HG03135 (cell line): Measurements from ENCODE around the gene CACNA1B.

Experiments used
- ATAC-seq: cut with Tn5 transposase; IDR thresholded peaks from one replicate; pipeline ENCODE4 v1.9.1; 2021; ENCODE audit warnings: mild to moderate bottlenecking, moderate library complexity; ENCODE audit not compliant: unreplicated experiment

The CACNA1B gene

DNA sequence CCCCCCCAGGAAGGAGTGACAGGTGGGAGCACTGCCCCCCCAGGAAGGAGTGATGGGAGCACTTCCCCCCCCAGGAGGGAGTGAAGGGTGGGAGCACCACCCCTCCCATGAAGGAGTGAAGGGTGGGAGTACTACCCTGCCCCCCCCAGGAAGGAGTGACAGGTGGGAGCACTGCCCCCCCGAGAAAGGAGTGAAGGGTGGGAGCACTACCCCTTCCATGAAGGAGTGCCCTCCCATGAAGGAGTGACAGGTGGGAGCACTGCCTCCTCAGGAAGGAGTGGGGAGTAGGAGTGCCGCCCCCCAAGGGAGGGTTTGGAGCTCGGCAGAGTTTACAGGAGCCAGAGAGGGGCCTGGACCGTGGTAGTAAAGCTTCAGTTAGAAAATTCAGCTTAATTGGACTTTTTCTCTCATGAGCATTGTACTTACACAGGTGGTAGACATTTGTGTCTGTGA lies 100.7 kb downstream of the CACNA1B start:
- no peak for ATAC-seq

DNA sequence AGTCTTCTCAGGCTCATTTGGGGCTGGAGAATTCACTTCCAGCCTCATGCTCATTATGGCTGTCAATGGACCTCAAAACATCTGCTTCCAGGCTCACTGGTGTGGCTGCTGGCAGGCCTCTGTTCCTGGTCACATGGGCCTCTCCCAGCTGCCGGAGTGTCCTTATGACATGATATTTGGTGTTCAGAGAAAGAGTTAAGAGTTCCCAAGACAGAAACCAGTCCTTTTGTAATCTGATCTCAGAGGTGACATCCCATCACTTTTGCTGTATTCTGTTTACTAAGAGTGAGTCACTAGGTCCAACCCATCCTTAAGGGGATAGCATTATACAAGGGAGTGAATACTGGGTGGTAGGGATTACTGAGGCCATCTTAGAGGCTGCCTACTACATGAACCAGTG lies 104.6 kb downstream of the CACNA1B start:
- ATAC-seq: no peak

DNA sequence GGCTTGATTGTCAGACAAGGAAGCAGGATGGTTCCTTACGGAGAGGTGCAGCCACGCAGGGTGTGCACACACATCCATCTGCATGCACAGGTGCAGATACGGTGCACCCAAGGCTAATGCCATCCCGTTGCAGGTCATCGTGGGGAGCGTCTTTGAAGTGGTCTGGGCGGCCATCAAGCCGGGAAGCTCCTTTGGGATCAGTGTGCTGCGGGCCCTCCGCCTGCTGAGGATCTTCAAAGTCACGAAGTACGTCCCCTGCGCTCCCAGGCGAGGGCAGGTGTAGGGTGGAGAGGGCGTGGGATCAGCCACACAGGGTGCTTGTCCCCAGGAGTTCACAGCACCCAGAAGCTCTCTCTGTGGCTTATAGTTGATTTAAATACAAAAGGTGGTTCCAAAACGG lies 106.4 kb downstream of the CACNA1B start:
- ATAC-seq: no peak

DNA sequence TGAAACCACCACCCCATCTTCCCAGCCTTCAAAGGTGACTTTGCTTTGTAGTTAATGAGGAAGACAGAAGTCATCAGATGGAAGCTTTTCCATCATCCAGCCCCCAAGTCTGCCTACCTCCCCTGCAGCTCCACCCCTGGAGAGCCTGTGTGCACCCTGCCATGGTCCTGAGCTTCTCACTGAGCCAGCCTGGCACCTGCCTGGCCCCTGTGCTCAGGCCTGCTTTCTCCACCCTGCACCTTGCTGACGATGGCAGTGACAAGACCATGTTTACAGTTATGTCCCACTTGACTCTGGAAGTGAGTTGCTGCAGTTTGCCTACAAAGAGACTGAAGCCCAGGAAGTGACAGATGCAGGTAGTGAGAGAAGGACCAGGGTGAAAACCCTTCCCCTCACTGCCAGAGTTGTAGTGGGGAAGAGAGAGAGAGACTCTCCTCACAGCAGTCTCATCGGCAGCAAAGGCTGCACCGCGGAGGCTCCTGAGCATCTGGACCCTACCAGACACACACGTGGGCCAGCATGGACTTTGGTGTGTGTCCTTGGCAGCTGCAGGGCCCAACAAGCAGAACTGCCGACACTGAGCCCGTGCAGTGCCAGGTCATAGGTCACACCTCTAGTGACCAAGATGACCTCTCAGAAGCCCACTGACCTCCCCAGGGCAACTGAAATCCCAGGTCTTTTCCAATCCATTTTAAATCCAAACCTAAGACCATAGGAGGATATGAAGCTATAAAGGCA lies 107.1 kb downstream of the CACNA1B start:
- no peak for ATAC-seq

DNA sequence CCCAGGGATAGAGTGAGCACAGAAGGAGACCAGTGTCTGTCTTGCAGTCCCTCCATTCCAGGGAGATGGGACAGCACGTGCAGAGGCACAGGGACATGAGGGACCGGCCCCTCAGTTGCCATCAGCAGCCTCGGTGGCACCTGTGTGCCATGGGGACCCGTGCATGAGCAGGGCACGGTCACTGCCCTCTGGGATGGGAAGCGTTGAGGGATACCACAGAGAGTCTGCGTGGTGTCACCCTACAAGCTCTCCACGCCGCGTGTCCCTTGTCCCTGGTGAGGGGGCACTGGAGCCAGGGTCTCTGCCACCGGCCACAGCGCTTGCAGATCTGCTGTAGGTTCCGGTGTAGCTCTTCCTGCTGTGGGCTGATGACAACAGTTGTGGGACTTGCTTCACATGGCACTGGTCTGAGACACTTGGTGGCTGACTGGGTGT lies 108.1 kb downstream of the CACNA1B start:
- ATAC-seq: no peak

DNA sequence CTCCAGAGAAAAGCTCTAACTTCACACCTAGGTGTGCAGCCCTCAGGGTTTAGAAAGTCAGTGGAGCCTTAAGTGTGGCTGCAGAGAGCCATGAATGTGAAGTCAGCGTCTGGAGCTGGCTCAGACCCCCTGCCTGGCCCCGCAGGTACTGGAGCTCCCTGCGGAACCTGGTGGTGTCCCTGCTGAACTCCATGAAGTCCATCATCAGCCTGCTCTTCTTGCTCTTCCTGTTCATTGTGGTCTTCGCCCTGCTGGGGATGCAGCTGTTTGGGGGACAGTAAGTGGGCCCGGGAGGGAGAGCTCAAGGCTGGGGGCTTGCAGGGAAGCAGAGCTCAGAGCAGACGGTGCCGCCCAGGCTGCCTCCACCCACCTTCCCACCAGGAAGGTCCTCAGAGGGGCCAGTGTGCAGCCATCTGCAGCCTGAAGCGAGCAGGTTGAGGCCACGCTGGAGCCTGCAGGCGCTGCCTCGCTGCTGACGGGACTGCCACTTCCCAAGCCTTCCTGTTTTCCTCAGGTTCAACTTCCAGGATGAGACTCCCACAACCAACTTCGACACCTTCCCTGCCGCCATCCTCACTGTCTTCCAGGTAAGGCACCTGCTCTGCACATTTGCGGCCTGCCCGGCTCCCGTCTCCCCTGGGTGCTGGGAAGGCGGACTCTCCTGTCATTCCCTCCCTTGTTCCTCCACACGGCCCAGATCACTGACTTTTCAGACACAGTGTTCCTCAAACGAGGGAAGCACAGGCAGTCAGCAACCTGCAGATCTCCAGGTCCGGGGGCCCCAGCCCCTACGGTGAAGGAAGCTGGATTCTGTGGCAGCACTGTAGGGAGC lies 108.9 kb downstream of the CACNA1B start:
- ATAC-seq: no peak

GRCh38 chr9:137987244-137988030 lies 109.9 kb downstream of the CACNA1B start:
- ATAC-seq: no peak

- no peak for ATAC-seq
These were observed 110.5 kb downstream of the CACNA1B start for GRCh38 chr9:137988051-137988450.

- no peak for ATAC-seq
These were observed 111.1 kb downstream of the CACNA1B start for GRCh38 chr9:137988701-137989100.

DNA sequence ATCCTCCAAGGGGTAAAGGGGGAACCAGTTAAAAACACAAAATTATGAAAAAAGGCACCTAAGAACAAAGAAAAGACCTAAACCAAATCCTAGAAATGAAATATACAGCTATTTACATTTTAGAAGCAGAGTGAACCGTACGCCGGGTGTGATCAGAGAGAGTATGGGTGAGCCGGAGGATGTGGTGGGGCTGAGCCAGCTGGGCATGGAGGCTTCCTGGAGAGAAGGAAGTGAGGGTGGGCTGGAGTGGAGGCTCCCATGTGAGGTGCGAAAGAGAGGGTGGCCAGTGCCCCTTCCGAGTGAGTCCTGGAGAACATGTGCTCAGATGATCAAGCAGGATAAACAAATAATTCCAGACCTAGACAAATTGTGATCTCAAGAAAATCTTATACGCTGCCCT lies 111.6 kb downstream of the CACNA1B start:
- ATAC-seq: no peak

DNA sequence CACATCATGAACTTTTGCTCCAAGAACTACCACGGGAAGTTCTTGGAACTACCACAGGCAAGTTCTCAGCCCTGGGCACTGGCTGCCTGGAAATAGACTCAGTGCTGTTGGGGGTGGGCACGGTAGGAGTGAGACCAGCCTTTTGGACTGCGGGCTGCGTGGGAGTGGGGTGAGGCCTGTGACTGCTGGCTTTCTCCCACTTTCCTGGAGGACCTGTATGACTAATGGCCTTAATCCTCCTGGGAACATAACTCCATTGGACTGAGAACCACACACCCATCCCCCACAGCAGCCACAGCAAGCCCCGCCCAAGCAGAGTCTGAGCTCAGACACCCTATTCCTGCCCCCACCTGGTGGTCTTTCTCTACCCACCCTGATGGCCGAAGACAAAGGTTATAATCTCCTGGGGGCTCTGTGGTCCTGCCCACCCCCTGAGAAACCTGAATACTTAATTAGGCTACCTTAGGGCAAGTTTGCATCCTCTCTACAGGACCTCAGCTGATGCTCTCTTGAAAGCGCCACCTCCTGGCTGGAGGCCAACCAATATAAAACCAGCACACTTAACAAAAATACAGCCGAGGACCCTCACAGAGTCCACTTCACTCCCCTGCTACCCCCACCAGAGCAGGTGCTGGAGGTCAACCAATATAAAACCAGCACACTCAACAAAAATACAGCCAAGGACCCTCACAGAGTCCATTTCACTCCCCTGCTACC lies 112.6 kb downstream of the CACNA1B start:
- no peak for ATAC-seq

GRCh38 chr9:138003485-138004190 lies 126.1 kb downstream of the CACNA1B start:
- no peak for ATAC-seq

DNA sequence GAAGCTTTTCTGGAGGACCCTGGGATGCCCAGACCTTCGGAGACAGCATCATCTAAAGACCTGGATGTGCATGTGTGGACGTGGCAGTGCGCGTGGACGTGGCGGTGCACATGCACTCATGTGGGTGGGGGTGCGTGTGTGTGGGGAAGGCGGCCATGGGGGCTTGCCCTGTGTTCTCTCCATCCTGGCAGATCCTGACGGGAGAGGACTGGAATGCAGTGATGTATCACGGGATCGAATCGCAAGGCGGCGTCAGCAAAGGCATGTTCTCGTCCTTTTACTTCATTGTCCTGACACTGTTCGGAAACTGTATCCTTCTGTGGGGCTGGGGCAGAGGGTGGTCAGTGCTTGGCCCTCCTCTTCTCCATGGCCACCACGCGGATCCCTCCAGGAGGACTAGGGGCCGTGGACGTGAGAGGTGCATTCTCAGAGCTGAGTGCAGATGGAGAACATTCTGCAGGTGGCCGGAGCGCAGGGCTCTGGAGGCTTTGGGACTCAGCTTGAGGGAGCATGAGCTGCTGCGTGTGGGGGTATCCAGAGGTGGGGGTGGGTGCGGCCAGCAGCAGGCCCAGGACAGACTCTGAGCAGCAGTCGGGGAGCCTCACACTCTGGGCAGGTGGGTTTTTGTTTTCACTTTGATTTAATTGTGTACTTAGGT lies 129.1 kb downstream of the CACNA1B start:
- ATAC-seq: no peak

- no peak for ATAC-seq
These were observed 130.0 kb downstream of the CACNA1B start for GRCh38 chr9:138007566-138007917.

DNA sequence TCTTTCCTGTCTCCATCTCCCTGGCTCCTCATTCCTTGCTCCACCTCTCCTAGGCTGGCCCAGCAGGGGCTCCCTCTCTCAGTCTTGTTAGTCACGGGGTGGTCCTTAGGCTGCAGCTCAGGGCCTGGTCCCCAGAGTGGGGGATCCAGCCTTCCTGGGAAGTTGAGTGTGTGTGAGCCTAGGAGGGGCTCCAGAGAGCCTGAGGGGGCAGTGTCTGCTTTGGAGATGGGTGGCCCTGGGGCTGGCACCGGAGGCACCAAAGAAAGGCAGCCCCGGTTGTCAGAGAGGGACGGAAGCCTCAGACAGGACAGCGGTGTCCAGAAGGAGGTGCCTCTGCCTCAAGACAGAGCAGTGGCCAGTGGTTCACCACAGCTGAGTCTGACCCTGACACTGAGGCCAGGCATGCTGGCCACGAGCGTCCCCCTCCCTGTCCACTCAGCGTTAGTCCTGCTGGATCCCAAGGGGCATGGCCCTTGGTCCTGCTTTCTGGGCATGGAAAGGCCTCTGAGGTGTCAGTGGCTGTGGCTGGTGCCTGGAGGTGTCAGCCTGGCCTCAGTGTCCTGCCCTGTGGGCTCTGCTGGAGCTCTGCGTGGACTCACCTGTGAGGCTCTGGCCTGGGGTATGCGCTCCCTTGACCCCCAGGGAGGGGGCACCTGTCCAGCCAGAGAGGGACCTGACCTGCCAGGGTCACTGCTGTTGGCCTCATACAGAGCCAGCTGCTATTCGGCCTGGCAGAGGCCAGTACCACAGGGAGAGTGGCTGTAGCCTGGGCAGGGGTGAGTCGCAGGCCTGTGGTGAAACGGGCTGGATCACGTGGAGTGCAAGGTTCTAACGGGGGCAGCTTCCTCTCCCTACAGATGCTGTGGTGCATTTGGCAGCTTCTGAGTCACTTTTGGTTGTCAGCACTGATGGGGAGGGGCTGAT lies 130.6 kb downstream of the CACNA1B start:
- no peak for ATAC-seq

DNA sequence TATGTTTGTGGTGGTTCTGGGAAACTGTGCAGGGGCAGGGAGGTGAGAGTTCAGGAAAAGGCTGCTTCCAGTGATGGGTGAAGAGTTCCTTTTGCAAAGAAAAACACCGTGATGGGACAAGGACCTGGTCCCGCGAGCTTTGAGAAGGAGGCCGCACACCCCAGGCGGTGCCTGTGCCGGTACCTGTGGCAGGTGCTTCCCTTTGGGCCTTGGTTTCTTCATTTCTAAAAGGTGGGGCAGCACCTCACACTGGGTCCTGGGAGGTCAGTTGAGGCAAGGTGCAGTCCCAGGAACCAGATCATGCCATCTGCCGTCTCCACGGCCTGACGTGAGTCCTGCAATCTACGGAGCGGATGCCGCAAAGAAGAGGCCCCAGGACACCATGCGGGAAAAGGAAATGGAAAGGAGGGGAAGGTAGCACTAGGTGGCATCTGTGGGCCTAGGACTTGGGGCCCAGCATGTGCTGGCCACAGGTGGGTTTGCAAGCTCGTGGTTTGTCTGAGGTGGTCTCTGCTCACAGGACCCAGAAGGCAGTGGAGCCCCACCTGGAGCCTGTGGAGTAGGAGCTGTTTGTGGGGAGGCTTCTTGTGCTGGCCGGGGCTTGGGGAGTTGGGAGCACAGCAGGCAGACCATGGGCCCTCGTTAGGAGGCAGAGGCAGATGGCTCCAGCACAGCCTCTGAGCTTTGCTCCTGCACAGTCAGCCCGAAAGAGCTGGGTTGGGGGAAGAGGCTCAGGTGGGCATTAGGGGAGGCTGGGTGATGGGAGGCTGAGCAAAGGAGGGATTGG lies 131.6 kb downstream of the CACNA1B start:
- no peak for ATAC-seq

- ATAC-seq: no peak
These were observed 132.5 kb downstream of the CACNA1B start for GRCh38 chr9:138009803-138010690.
